ENCODE data around the gene DNAH1. TPM values are rescaled to one million over a fixed set of nuclear protein-coding genes. Genes with fewer than 3 reads are reported as not detected.

The DNAH1 gene
- total RNA-seq, 1 donor: 8.7 TPM

DNA sequence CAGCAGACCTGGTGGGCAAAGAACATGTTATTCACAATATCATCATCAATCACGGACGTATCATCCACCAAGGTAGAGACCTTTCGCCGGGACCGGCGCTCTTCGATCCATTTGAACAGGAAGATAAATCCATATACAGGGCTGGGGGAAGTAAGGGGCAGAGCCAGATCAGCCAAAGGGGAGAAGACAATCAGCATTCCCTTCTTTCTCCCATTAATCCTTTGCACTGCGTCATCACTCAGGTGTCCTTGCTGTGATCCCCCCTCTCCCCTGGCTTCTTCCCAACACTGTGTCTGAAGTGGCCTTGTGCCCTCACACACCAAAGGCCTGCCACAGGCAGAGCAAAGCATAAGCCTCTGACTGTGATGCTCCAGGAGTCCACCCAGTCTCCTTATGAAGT is 92.3 kb downstream of the DNAH1 start:
- H3K27me3 ChIP-seq (ENCODE audit: insufficient read depth, low read length): no peaks in the 10 kb centered on the region
- TF ChIP-seq, protein P1, sequence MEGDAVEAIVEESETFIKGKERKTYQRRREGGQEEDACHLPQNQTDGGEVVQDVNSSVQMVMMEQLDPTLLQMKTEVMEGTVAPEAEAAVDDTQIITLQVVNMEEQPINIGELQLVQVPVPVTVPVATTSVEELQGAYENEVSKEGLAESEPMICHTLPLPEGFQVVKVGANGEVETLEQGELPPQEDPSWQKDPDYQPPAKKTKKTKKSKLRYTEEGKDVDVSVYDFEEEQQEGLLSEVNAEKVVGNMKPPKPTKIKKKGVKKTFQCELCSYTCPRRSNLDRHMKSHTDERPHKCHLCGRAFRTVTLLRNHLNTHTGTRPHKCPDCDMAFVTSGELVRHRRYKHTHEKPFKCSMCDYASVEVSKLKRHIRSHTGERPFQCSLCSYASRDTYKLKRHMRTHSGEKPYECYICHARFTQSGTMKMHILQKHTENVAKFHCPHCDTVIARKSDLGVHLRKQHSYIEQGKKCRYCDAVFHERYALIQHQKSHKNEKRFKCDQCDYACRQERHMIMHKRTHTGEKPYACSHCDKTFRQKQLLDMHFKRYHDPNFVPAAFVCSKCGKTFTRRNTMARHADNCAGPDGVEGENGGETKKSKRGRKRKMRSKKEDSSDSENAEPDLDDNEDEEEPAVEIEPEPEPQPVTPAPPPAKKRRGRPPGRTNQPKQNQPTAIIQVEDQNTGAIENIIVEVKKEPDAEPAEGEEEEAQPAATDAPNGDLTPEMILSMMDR (IDR thresholded peaks at IDR 0.05; ENCODE audit: extremely low read depth, low read depth, low read length): no peak
- peaks cover 48% of the 10 kb centered on the region for H3K79me2 ChIP-seq (ENCODE audit: insufficient read depth, low read length)
- peak; percentile 53 for DNase-seq (ENCODE audit: insufficient read length, low spot score, missing footprints)
- peaks cover 30% of the 10 kb centered on the region for H3K4me1 ChIP-seq (ENCODE audit: insufficient read depth, low read length)
- H3K4me2 ChIP-seq (ENCODE audit: insufficient read depth, low read length): peak overlapping the region; percentile 92
- H3K36me3 ChIP-seq (ENCODE audit: insufficient read depth, low read length): peaks cover 51% of the 10 kb centered on the region
- H4K20me1 ChIP-seq (ENCODE audit: insufficient read depth, low read length): peaks cover 15% of the 10 kb centered on the region
- H2AFZ ChIP-seq (ENCODE audit: low read length): no peak overlapping the region
- peak overlapping the region; percentile 98 for H3K4me3 ChIP-seq (ENCODE audit: insufficient read depth, low read length)
- H3K27ac ChIP-seq (ENCODE audit: low read depth, low read length): no peak overlapping the region
- H3K9me3 ChIP-seq (ENCODE audit: low read depth, low read length): no peaks in the 10 kb centered on the region

DNA sequence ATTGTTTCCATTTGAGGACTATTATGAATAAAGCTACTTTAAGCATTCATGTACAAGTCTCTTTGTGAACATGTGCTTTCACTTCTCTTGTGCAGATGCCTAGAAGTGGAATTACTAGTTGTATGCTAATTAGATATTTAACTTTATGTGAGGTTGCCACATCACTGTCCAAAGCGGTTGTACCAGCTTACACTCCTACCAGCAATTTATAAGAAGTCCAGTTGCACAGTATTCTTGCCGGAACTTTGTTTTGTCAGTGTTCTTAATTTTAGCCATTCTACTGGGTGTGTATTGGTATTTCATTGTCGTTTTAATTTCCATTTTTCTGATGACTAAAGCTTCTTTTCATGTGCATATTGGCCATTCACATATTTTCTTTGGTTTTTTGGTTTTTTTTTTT is 99.7 kb downstream of the DNAH1 start:
- Histone ChIP-seq H3K27ac (ENCODE audit: low read depth, low read length) (no peak overlapping the region), H3K4me2 (ENCODE audit: insufficient read depth, low read length) (no peak overlapping the region), H2AFZ (ENCODE audit: low read length) (no peak overlapping the region), H4K20me1 (ENCODE audit: insufficient read depth, low read length) (peaks cover 3% of the 10 kb centered on the region), H3K4me3 (ENCODE audit: insufficient read depth, low read length) (no peak overlapping the region), H3K9me3 (ENCODE audit: low read depth, low read length) (no peaks in the 10 kb centered on the region), H3K36me3 (ENCODE audit: insufficient read depth, low read length) (no peaks in the 10 kb centered on the region), H3K4me1 (ENCODE audit: insufficient read depth, low read length) (peaks cover 20% of the 10 kb centered on the region), H3K27me3 (ENCODE audit: insufficient read depth, low read length) (no peaks in the 10 kb centered on the region), H3K79me2 (ENCODE audit: insufficient read depth, low read length) (peaks cover 19% of the 10 kb centered on the region)
- DNase-seq (ENCODE audit: insufficient read length, low spot score, missing footprints): no peak
- TF ChIP-seq, protein P1 (IDR thresholded peaks at IDR 0.05; ENCODE audit: extremely low read depth, low read depth, low read length): no peak

DNA sequence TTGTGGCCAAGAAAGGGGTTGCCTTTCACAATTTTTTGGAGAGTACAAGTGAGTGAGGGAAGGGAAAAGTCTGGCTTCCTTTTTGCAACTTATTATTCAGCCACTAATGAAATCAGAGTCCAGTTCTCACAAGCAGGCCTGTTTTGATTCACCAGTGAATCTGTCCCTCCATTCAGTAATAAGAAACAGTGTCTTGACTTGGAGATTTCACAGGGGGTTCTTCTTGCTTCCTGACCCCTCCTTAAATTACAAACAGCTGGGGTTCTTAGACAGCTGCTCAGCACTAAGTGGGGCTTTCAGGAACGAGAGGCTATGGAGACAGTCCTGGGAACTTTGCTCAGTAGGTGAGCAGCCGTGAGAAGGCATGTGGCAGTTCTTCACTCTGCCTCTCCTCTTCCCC is 104.3 kb downstream of the DNAH1 start:
- H2AFZ ChIP-seq (ENCODE audit: low read length): no peak overlapping the region
- no peaks in the 10 kb centered on the region for H3K36me3 ChIP-seq (ENCODE audit: insufficient read depth, low read length)
- TF ChIP-seq, protein P1 (IDR thresholded peaks at IDR 0.05; ENCODE audit: extremely low read depth, low read depth, low read length): no peak
- no peak overlapping the region for H3K4me3 ChIP-seq (ENCODE audit: insufficient read depth, low read length)
- H3K4me1 ChIP-seq (ENCODE audit: insufficient read depth, low read length): no peaks in the 10 kb centered on the region
- no peaks in the 10 kb centered on the region for H3K9me3 ChIP-seq (ENCODE audit: low read depth, low read length)
- H4K20me1 ChIP-seq (ENCODE audit: insufficient read depth, low read length): no peaks in the 10 kb centered on the region
- no peak for DNase-seq (ENCODE audit: insufficient read length, low spot score, missing footprints)
- no peak overlapping the region for H3K27ac ChIP-seq (ENCODE audit: low read depth, low read length)
- H3K4me2 ChIP-seq (ENCODE audit: insufficient read depth, low read length): no peak overlapping the region
- no peaks in the 10 kb centered on the region for H3K79me2 ChIP-seq (ENCODE audit: insufficient read depth, low read length)
- H3K27me3 ChIP-seq (ENCODE audit: insufficient read depth, low read length): peaks cover 2% of the 10 kb centered on the region

DNA sequence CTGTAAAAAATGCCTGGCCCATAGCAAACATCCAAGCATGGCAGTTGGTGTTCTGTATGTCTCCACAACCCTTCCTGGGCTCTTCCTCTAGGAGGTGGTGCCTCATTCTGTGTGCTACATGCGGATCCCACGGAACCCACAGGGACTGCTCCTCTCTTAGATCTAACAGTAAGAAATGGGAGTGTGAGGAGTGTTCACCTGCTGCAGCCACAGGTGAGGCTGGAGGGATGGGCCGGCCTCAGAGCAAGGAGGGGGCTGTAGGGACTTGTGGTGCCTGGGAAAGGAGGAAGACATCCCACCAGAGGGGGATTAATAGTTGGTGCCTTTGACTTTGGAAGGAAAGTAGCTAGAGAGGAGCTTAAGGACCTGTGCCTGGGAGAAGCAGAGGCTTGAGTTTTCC is 106.5 kb downstream of the DNAH1 start:
- DNase-seq (ENCODE audit: insufficient read length, low spot score, missing footprints): no peak
- Histone ChIP-seq H3K4me3 (ENCODE audit: insufficient read depth, low read length) (no peak overlapping the region), H3K79me2 (ENCODE audit: insufficient read depth, low read length) (no peaks in the 10 kb centered on the region), H3K27me3 (ENCODE audit: insufficient read depth, low read length) (peaks cover 2% of the 10 kb centered on the region), H4K20me1 (ENCODE audit: insufficient read depth, low read length) (no peaks in the 10 kb centered on the region), H2AFZ (ENCODE audit: low read length) (no peak overlapping the region), H3K27ac (ENCODE audit: low read depth, low read length) (no peak overlapping the region), H3K36me3 (ENCODE audit: insufficient read depth, low read length) (no peaks in the 10 kb centered on the region), H3K4me1 (ENCODE audit: insufficient read depth, low read length) (no peaks in the 10 kb centered on the region), H3K9me3 (ENCODE audit: low read depth, low read length) (no peaks in the 10 kb centered on the region), H3K4me2 (ENCODE audit: insufficient read depth, low read length) (no peak overlapping the region)
- TF ChIP-seq, protein P1 (IDR thresholded peaks at IDR 0.05; ENCODE audit: extremely low read depth, low read depth, low read length): no peak
